ENCODE results near the gene GRPEL1.
"Not testable (repeated sequence)": the region's sequence is repeated elsewhere in the genome, so short reads cannot be mapped to it uniquely, and the experiment has no call there.

GRCh38 chr4:7079483-7079882, 11.6 kb upstream of the GRPEL1 start:
- not testable (repeated sequence) for TF ChIP-seq CTCF, POLR2A (IDR thresholded peaks at IDR 0.05)

Data from lower leg skin (tissue), 3 donors.